ENCODE results near the gene CACNB3. TPM values are rescaled to one million over a fixed set of nuclear protein-coding genes. Genes with fewer than 3 reads are reported as not detected.
A peak's percentile ranks its signal among the peaks of the same experiment; 100 is the strongest.

Gene CACNB3
- total and polyA plus RNA-seq, 9 of the 15 experiments (the other 6 are each of a cell fraction or from before 2014, with no cell fraction given) = 0.24 to 2.0 (median 1.5) TPM

- TF ChIP-seq RBM14 (IDR thresholded peaks at IDR 0.05; ENCODE audit: borderline replicate concordance, insufficient read depth, low read depth, low read length) (no peak), MAFF (IDR thresholded peaks at IDR 0.05; ENCODE audit: low read length) (no peak), NFXL1 (CRISPR knock-in tag; IDR thresholded peaks at IDR 0.05) (no peak), NCOA1 (IDR thresholded peaks at IDR 0.05; ENCODE audit: low read depth) (no peak), ZNF609 (CRISPR knock-in tag; IDR thresholded peaks at IDR 0.05; ENCODE audit: borderline replicate concordance) (0 out of 2 replicates have a peak, but pooled peaks have one; percentile 57), TAL1 (IDR thresholded peaks at IDR 0.05) (no peak), NR0B1 (IDR thresholded peaks at IDR 0.05; ENCODE audit: partially characterized antibody) (no peak), CBFB (CRISPR knock-in tag; IDR thresholded peaks at IDR 0.05) (no peak), C11orf30 (IDR thresholded peaks at IDR 0.05; ENCODE audit: low read depth) (peak; percentile 99), SMAD3 (CRISPR knock-in tag; conservative IDR thresholded peaks at IDR 0.05) (peak; percentile 89), E2F1 (CRISPR knock-in tag; IDR thresholded peaks at IDR 0.05) (peak; percentile 50; the same call in 1 of the 2 replicates), BRCA1 (IDR thresholded peaks at IDR 0.05) (no peak), BRCA1 (CRISPR knock-in tag; IDR thresholded peaks at IDR 0.05) (no peak), TFAM (CRISPR knock-in tag; conservative IDR thresholded peaks at IDR 0.05) (no peak), SIRT6 (IDR thresholded peaks at IDR 0.05; ENCODE audit: low read depth, low read length) (no peak), ZNF165 (CRISPR knock-in tag; IDR thresholded peaks at IDR 0.05; ENCODE audit: borderline replicate concordance) (no peak; the same call in 1 of the 2 replicates), CGGBP1 (CRISPR knock-in tag; IDR thresholded peaks at IDR 0.05) (no peak), CCAR2 (IDR thresholded peaks at IDR 0.05; ENCODE audit: low read depth, low read length) (no peak), TFAP4 (CRISPR knock-in tag; IDR thresholded peaks at IDR 0.05; ENCODE audit: borderline replicate concordance) (peak; percentile 90), HDGF (IDR thresholded peaks at IDR 0.05) (no peak), NR1H2 (CRISPR knock-in tag; IDR thresholded peaks at IDR 0.05) (no peak)
Observed at GRCh38 chr12:48851883-48852733, 33.8 kb downstream of the CACNB3 start, which contains the start of gene DDX23 (continued).
